Subcutaneous adipose tissue (tissue), 4 donors: ENCODE data around the gene CDH1. TPM values are rescaled to one million over a fixed set of nuclear protein-coding genes. Genes with fewer than 3 reads are reported as not detected.

Source experiments
- CTCF ChIP-seq: fragments of 450-650 bp; IDR thresholded peaks from one replicate; pipeline ENCODE4 v1.5.1; 2016; ENCODE audit warnings: low read depth, mild to moderate bottlenecking, control low read depth, antibody characterized with exemption, moderate library complexity
- total RNA-seq, 4 donors: library from RNA; depleted of rRNA; stranded (reverse); fragments of >200 nt; gene quantifications; one replicate each; pipeline ENCODE4 v1.1.0, GENCODE V29; 2016

Gene CDH1
- total RNA-seq, 4 donors from 2014 or later = 0.17 to 0.98 TPM; not detected in 2

- no peak for TF ChIP-seq CTCF
These were observed 15.5 kb downstream of the CDH1 start for GRCh38 chr16:68752602-68753001.

- no peak for TF ChIP-seq CTCF
These were observed 17.1 kb downstream of the CDH1 start for GRCh38 chr16:68754084-68754792.

- no peak for TF ChIP-seq CTCF
These were observed 19.3 kb downstream of the CDH1 start for GRCh38 chr16:68756239-68756915.

GRCh38 chr16:68757625-68757935 is 20.5 kb downstream of the CDH1 start:
- no peak for TF ChIP-seq CTCF

GRCh38 chr16:68759062-68759461 is 22.0 kb downstream of the CDH1 start:
- TF ChIP-seq CTCF = no peak

GRCh38 chr16:68760671-68761275 is 23.7 kb downstream of the CDH1 start:
- no peak for TF ChIP-seq CTCF

GRCh38 chr16:68762996-68763756 is 26.1 kb downstream of the CDH1 start:
- TF ChIP-seq CTCF = no peak
